Breast epithelium (tissue), 4 donors: ENCODE results near the gene OSBPL2. TPM values are rescaled to one million over a fixed set of nuclear protein-coding genes. Genes with fewer than 3 reads are reported as not detected.

ENCODE experiments used
- DNase-seq, 2 donors: peaks; one replicate each; pipeline ENCODE4 v3.0.0-alpha.2; 2019; ENCODE audit warnings: low spot score in 2 of 2
- H3K27ac ChIP-seq, 2 donors: fragments of 200-600 bp; sonication (generic) in 1 of 2; one replicate each; pipeline ENCODE4 v1.5.1; 2016 to 2019; ENCODE audit warnings: mild to moderate bottlenecking in 1 of 2
- H3K27me3 ChIP-seq, 2 donors: fragments of 200-600 bp; sonication (generic) in 1 of 2; one replicate each; pipeline versions ENCODE4 v1.5.1 to v1.6.0; 2017 to 2019; ENCODE audit warnings: control low read depth in 1 of 2, mild to moderate bottlenecking in 1 of 2
- H3K36me3 ChIP-seq: fragments of 200-600 bp; one replicate; pipeline ENCODE4 v1.5.1; 2019
- H3K4me1 ChIP-seq, 2 donors: fragments of 200-600 bp; sonication (generic); one replicate each; pipeline ENCODE4 v1.5.1; 2016 to 2019; ENCODE audit warnings: control low read depth in 1 of 2
- H3K4me3 ChIP-seq, 3 donors: fragments of 200-600 bp; sonication (generic); 1 replicate in 2 of 3; 2 replicates in 1 of 3; pipeline ENCODE4 v1.5.1; 2016 to 2019; ENCODE audit warnings: mild to moderate bottlenecking in 3 of 3, moderate library complexity in 2 of 3
- H3K9me3 ChIP-seq, 2 donors: fragments of 200-600 bp; sonication (generic) in 1 of 2; one replicate each; pipeline ENCODE4 v1.5.1; 2016 to 2019; ENCODE audit warnings: control low read depth in 1 of 2
- POLR2A ChIP-seq: fragments of 450-650 bp; IDR thresholded peaks from one replicate; pipeline ENCODE4 v1.6.1; 2016; ENCODE audit warnings: antibody characterized with exemption, mild to moderate bottlenecking, moderate library complexity
- POLR2AphosphoS5 ChIP-seq, 3 donors: sonication (generic); formaldehyde crosslinking; IDR thresholded peaks; one replicate each; pipeline ENCODE4 v1.6.1; 2017; ENCODE audit warnings: antibody characterized with exemption in 3 of 3
- intact Hi-C: fragments of 100-400 bp; cut with DNase I; formaldehyde crosslinking; loops from one replicate; pipeline ENCODE4 v1.15.1; 2023; ENCODE audit warnings: low total_unique reads
- total RNA-seq, 3 donors: library from RNA; depleted of rRNA; stranded (reverse); fragments of >200 nt; gene quantifications; one replicate each; pipeline ENCODE4 v1.1.0, GENCODE V29; 2016
- TF ChIP-seq, protein P1 (sequence below), 3 donors: fragments of 450-650 bp; IDR thresholded peaks; one replicate each; pipeline ENCODE4 v1.5.1; 2016 to 2017; ENCODE audit warnings: antibody characterized with exemption in 3 of 3, mild to moderate bottlenecking in 3 of 3, moderate library complexity in 3 of 3

Gene OSBPL2
- total RNA-seq, 3 donors from 2014 or later, result 25.0 to 46.1 (median 38.0) TPM

DNA sequence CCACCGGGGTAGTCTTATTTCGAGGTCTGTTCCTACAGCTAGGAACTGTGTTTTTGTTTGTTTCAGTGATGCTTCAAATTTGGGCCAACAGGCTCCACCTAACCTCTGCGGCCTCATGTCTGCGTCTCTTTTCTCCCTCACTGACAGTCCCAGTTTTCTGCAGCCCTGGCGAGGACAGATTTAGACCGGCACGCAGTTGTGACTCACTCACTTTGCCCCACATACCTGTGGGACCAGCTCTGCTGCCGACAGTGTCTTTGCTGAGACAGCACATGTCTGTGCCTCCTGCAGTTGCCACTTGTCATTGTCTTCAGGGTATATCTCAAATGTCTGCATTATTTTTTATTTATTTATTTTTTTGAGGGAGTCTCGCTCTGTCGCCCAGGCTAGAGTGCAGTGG lies 29.2 kb downstream of the OSBPL2 start:
- no peak overlapping the region for H3K4me3 ChIP-seq
- no peaks in the 10 kb centered on the region for H3K4me1 ChIP-seq
- peaks cover 12% of the 10 kb centered on the region for H3K36me3 ChIP-seq
- intact Hi-C loops, result no loop called here
- H3K27ac ChIP-seq, result no peak overlapping the region
- no peaks in the 10 kb centered on the region for H3K27me3 ChIP-seq
- no peaks in the 10 kb centered on the region for H3K9me3 ChIP-seq
- TF ChIP-seq POLR2A (no peak), POLR2AphosphoS5 (IDR thresholded peaks at IDR 0.05) (no peak)
- TF ChIP-seq, protein P1, sequence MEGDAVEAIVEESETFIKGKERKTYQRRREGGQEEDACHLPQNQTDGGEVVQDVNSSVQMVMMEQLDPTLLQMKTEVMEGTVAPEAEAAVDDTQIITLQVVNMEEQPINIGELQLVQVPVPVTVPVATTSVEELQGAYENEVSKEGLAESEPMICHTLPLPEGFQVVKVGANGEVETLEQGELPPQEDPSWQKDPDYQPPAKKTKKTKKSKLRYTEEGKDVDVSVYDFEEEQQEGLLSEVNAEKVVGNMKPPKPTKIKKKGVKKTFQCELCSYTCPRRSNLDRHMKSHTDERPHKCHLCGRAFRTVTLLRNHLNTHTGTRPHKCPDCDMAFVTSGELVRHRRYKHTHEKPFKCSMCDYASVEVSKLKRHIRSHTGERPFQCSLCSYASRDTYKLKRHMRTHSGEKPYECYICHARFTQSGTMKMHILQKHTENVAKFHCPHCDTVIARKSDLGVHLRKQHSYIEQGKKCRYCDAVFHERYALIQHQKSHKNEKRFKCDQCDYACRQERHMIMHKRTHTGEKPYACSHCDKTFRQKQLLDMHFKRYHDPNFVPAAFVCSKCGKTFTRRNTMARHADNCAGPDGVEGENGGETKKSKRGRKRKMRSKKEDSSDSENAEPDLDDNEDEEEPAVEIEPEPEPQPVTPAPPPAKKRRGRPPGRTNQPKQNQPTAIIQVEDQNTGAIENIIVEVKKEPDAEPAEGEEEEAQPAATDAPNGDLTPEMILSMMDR (IDR thresholded peaks at IDR 0.05), result no peak
- no peak for DNase-seq

DNA sequence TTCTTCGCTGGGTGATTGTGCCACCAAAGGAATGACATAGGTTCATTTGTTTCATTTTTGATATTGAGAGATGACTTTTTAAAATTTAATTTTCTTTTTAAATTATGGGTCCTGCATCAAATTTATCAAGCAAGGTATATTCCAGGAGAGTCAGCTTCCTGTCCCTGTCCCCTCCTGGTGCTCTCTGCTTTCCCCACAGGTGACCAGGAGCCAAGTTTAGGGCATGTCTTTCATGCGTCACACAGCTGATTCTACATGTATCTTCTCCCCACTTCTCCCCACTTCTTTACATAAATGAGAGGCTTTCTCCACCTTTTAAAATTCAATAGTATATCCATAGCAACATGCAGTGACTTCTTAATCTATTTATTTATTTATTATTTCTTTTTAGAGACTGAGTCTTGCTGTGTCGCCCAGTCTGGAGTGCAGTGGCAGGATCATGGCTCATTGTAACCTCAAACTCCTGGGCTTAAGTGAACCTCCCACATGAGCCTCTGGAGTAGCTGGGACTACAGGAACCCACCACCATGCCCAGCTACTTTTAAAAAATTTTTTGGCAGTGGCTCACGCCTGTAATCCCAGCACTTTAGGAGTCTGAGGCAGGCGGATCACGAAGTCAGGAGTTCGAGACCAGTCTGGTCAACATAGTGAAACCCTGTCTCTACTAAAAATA lies 30.0 kb downstream of the OSBPL2 start:
- peaks cover 18% of the 10 kb centered on the region for H3K36me3 ChIP-seq
- no peak for TF ChIP-seq POLR2A
- TF ChIP-seq, protein P1 (IDR thresholded peaks at IDR 0.05), result no peak
- no peak for TF ChIP-seq POLR2AphosphoS5 (IDR thresholded peaks at IDR 0.05)
- intact Hi-C loops, result no loop called here
- no peaks in the 10 kb centered on the region for H3K27me3 ChIP-seq
- DNase-seq, result no peak
- no peaks in the 10 kb centered on the region for H3K4me1 ChIP-seq
- H3K27ac ChIP-seq, result no peak overlapping the region
- H3K4me3 ChIP-seq, result no peak overlapping the region
- H3K9me3 ChIP-seq, result no peaks in the 10 kb centered on the region

DNA sequence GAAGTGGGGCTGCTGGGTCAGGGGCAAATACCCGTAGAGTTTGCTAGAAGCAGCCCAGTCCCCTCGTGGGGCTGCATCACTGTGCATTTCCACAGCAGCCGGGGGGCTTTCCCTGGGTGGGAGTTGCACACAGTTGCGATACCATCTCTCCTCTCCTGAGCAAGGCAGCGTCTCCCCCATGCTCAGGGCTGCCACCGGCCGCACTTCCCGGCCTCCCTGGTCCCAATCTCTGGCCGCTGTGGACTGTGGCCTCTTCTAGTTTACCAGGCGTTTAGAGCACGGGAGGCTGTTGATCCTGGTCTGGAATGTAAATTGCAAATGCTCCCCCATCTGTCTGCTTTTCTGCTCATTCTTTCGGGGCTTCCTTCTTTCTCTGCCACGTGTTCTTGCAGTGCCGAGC lies 31.1 kb downstream of the OSBPL2 start:
- intact Hi-C loops, result no loop called here
- no peaks in the 10 kb centered on the region for H3K4me1 ChIP-seq
- H3K4me3 ChIP-seq, result no peak overlapping the region
- no peaks in the 10 kb centered on the region for H3K27me3 ChIP-seq
- no peak overlapping the region for H3K27ac ChIP-seq
- no peak for DNase-seq
- H3K36me3 ChIP-seq, result peaks cover 18% of the 10 kb centered on the region
- no peak for TF ChIP-seq POLR2A
- TF ChIP-seq, protein P1 (IDR thresholded peaks at IDR 0.05), result no peak
- TF ChIP-seq POLR2AphosphoS5 (IDR thresholded peaks at IDR 0.05), result no peak
- no peaks in the 10 kb centered on the region for H3K9me3 ChIP-seq

DNA sequence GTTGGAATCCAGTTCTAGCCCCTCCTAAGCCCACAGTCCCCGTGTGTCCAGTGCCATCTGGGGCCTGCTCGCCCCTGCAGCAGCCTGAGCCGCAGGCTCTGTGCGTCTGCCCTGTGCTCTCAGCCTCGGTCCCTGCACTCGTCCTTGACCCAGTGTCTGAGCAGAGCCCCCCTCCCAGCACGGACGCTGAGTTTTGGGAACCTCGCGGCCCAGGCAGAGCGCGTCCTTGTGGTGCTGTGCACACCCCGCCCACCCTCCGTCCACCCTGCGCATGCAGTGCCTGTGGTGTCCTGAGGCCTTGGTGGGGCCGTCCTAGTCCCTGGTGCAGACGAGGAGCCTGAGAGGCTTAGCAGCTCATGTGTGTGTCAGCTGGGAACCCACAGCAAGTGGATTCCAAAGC lies 31.6 kb downstream of the OSBPL2 start:
- no peak overlapping the region for H3K4me3 ChIP-seq
- H3K4me1 ChIP-seq, result no peaks in the 10 kb centered on the region
- peaks cover 15% of the 10 kb centered on the region for H3K36me3 ChIP-seq
- H3K27me3 ChIP-seq, result no peaks in the 10 kb centered on the region
- no peak for DNase-seq
- TF ChIP-seq POLR2A, result no peak
- no peak for TF ChIP-seq POLR2AphosphoS5 (IDR thresholded peaks at IDR 0.05)
- intact Hi-C loops, result no loop called here
- H3K27ac ChIP-seq, result no peak overlapping the region
- H3K9me3 ChIP-seq, result no peaks in the 10 kb centered on the region

DNA sequence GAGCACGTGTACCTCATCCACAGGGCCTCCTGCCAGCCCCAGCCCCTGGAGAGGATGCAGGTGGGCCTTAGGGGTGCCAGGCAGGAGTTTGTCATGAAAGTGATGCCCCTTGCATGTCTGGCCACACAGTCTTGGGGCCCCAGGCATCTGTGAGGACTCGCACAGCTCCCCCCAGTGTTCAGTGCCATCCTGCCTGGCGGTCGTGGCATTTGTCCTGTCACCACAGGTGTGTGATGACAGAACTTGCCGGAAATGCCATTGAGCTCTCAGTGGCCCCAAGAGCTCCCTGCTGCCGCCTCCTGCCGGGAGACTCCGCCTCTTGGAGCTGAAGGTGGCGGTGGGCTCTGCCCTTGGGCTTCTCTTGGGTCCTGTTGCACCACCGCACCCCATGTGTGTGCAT lies 33.9 kb downstream of the OSBPL2 start:
- intact Hi-C loops, result no loop called here
- no peaks in the 10 kb centered on the region for H3K4me1 ChIP-seq
- no peak overlapping the region for H3K4me3 ChIP-seq
- TF ChIP-seq POLR2A, result no peak
- TF ChIP-seq POLR2AphosphoS5 (IDR thresholded peaks at IDR 0.05), result no peak
- TF ChIP-seq, protein P1 (IDR thresholded peaks at IDR 0.05), result no peak
- no peaks in the 10 kb centered on the region for H3K27me3 ChIP-seq
- peaks cover 10% of the 10 kb centered on the region for H3K36me3 ChIP-seq
- H3K27ac ChIP-seq, result no peak overlapping the region
- DNase-seq, result no peak
- no peaks in the 10 kb centered on the region for H3K9me3 ChIP-seq
